Heart left ventricle (tissue), 16 donors: ENCODE measurements around the gene HSPB3. TPM values are rescaled to one million over a fixed set of nuclear protein-coding genes. Genes with fewer than 3 reads are reported as not detected.
"Not testable (repeated sequence)": the region's sequence is repeated elsewhere in the genome, so short reads cannot be mapped to it uniquely, and the experiment has no call there.

Experiments used
- ATAC-seq, 4 donors: fragments of 200-7000 bp; cut with Tn5 transposase; one replicate each; pipeline ENCODE4 v1.9.1; 2020 to 2022; ENCODE audit warnings: moderate library complexity in 4 of 4, mild to moderate bottlenecking in 3 of 4, moderate number of reproducible peaks in 1 of 4
- DNase-seq, 5 donors: peaks; one replicate each; pipeline ENCODE4 v3.0.0-alpha.2; 2020
- H3K27ac ChIP-seq, 12 donors: fragments of 200-600 bp; sonication (generic) in 4 of 12; one replicate each; pipeline versions ENCODE4 v1.5.0 to v1.8.0; 2016 to 2022; ENCODE audit warnings: mild to moderate bottlenecking in 2 of 12
- H3K27me3 ChIP-seq, 9 donors: fragments of 200-600 bp; sonication (generic) in 2 of 9; one replicate each; pipeline versions ENCODE4 v1.5.1 to v1.8.0; 2016 to 2022; ENCODE audit warnings: mild to moderate bottlenecking in 3 of 9
- H3K36me3 ChIP-seq, 9 donors: fragments of 200-600 bp; sonication (generic) in 2 of 9; one replicate each; pipeline versions ENCODE4 v1.5.0 to v1.8.0; 2018 to 2022; ENCODE audit warnings: mild to moderate bottlenecking in 2 of 9
- H3K4me1 ChIP-seq, 12 donors: fragments of 200-600 bp; sonication (generic) in 4 of 12; one replicate each; pipeline versions ENCODE4 v1.5.0 to v1.8.0; 2016 to 2022; ENCODE audit warnings: mild to moderate bottlenecking in 3 of 12
- H3K4me3 ChIP-seq, 12 donors: fragments of 200-600 bp; sonication (generic) in 4 of 12; one replicate each; pipeline versions ENCODE4 v1.5.0 to v1.8.0; 2017 to 2022; ENCODE audit warnings: mild to moderate bottlenecking in 9 of 12, moderate library complexity in 4 of 12
- H3K9me3 ChIP-seq, 12 donors: fragments of 200-600 bp; sonication (generic) in 4 of 12; one replicate each; pipeline versions ENCODE4 v1.5.0 to v1.8.0; 2016 to 2022; ENCODE audit warnings: mild to moderate bottlenecking in 1 of 12
- POLR2A ChIP-seq, 2 donors: fragments of 450-650 bp; IDR thresholded peaks; one replicate each; pipeline ENCODE4 v1.6.1; 2017; ENCODE audit warnings: antibody characterized with exemption in 2 of 2, mild to moderate bottlenecking in 2 of 2, moderate library complexity in 2 of 2
- WGBS, 4 donors: extraction: QIAGEN DNeasy Blood & Tissue Kit in 2 of 4; methylation state at CpG; one replicate each; pipeline versions ENCODE4 v1.1.5 to v1.1.7; 2013 to 2018; 5-methylcytosine and 5-hydroxymethylcytosine counted together
- intact Hi-C, 10 donors: fragments of 100-400 bp; cut with DNase I; formaldehyde crosslinking; loops; one replicate each; pipeline versions ENCODE4 v1.11.1 to v1.14.2; 2022
- polyA plus RNA-seq, 2 donors: library from polyadenylated mRNA; stranded (reverse); fragments of 200-250 nt; gene quantifications; one replicate each; pipeline ENCODE4 v1.2.3, GENCODE V29; 2013
- total RNA-seq, 9 donors: library from RNA; depleted of rRNA in 2 of 9; stranded (reverse); fragments of >200 nt in 2 of 9; fragmentation: NEBNext Ultra II Directional in 3 of 9; extraction: Animal tissue kit (Norgen Biotek cat#: 25700) in 3 of 9; gene quantifications; one replicate each; pipeline versions ENCODE4 v1.1.0 to v1.2.4, GENCODE V29; 2016 to 2023
- TF ChIP-seq, protein P1 (sequence below), 12 donors: fragments of 200-600 bp; sonication (generic) in 4 of 12; IDR thresholded peaks; one replicate each; pipeline versions ENCODE4 v1.5.0 to v1.8.0; 2018 to 2022; ENCODE audit warnings: antibody characterized with exemption in 12 of 12, mild to moderate bottlenecking in 5 of 12
- donor health status: ischemic (EF 13 %, LVEDD 7.1; RV severe dilation, severe dysfunction).
- donor health status: healthy with polysubstance abuse.
- donor health status: DM: no; HTN: yes; CAD: no.
- donor health status: DM: no; HTN: no; CAD: no.
- donor health status: ischemic (EF 25% LVEDD 6.9; RV normal size, moderate dysfunction).
- donor health status: ischemic (EF 25% LVEDD 5.7; RV mildly dilated, moderate dysfunction).
- donor health status: healthy.
- donor health status: DM: yes; HTN: yes; CAD: no.
- donor health status: ischemic (EF 35%, LVEDD 5.7; RV mildly dilated, moderate dysfunction).
- donor health status: nonischemic (EF 11% LVEDD 7.7; RV severe dilation, severe dysfunction).
- donor health status: DM: yes; HTN: yes; CAD: no.
- donor health status: PGD.
- donor health status: ischemic (EF 29% LVEDD 5.4; RV normal size, mild dysfunction).
- donor health status: nonischemic (EF 23%, LVEDD 6.1; RV moderate dilation, normal function).

Gene HSPB3
- total and polyA plus RNA-seq, 11 donors = 125 to 795 (median 317) TPM

DNA sequence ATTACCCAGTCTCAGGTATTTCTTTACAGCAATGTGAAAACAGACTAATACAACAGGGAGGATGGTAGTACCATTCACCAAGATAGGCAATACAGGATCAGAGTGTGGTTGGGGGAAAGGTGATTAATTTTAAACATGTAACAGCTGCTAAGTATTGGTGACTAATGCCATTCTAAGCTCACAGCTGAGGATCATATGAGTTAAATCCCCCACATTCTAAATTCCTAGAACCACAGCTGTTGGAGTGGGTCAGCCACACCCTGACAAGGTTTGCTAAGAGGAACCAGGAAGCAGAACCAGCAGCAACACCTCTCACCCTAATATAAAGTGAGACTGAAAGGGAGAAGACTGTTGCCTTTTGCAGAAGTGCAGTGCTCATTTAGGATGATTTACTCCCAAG lies 24.8 kb downstream of the HSPB3 start:
- H3K4me1 ChIP-seq = peaks cover 0 to 2% (median 0%) of the 10 kb centered on the region in 12 donors
- no peak for TF ChIP-seq POLR2A (IDR thresholded peaks at IDR 0.05)
- TF ChIP-seq, protein P1, sequence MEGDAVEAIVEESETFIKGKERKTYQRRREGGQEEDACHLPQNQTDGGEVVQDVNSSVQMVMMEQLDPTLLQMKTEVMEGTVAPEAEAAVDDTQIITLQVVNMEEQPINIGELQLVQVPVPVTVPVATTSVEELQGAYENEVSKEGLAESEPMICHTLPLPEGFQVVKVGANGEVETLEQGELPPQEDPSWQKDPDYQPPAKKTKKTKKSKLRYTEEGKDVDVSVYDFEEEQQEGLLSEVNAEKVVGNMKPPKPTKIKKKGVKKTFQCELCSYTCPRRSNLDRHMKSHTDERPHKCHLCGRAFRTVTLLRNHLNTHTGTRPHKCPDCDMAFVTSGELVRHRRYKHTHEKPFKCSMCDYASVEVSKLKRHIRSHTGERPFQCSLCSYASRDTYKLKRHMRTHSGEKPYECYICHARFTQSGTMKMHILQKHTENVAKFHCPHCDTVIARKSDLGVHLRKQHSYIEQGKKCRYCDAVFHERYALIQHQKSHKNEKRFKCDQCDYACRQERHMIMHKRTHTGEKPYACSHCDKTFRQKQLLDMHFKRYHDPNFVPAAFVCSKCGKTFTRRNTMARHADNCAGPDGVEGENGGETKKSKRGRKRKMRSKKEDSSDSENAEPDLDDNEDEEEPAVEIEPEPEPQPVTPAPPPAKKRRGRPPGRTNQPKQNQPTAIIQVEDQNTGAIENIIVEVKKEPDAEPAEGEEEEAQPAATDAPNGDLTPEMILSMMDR (IDR thresholded peaks at IDR 0.05) = no peak
- H3K27ac ChIP-seq = no peak overlapping the region
- no peaks in the 10 kb centered on the region for H3K27me3 ChIP-seq
- intact Hi-C loops = loop anchor here in 3 of 10 donors (5.0 to 10.0 kb wide), 4 partner anchors 33 to 228 kb away; partner anchors contain the start of gene ARL15 (in 1 of the 3)
- DNase-seq = no peak
- no peak overlapping the region for H3K4me3 ChIP-seq
- peaks cover 0 to 2% (median 0%) of the 10 kb centered on the region in 12 donors for H3K9me3 ChIP-seq
- ATAC-seq = no peak
- no peaks in the 10 kb centered on the region for H3K36me3 ChIP-seq

DNA sequence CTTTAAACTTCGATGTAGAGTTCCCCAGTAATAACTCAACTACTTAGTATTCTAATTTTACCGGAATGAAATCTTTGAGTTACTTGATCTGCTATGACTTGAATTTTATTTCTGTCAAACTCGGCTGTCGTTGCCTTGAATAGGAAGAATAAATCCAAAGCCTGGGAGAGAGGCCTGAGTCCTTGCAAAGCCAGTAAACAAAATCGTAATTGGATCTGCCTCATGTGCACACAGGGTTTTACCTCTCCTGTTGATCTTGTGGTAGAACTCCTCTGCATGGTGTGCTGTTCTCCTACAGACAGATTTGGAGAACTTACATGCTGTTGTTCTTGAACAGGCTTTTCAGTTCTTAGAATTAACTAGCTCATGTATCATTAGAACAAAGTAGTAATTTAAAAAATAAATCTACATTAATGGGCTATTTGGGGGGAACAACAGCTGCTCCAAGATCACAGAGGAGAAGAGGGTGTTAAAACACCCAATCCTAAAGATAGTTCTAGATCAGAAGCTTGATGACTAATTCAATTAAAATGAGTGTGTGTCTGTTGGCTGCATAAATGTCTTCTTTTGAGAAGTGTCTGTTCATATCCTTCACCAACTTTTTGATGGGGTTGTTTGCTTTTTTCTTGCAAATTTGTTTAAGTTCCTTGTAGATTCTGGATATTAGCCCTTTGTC lies 28.9 kb downstream of the HSPB3 start:
- TF ChIP-seq, protein P1 (IDR thresholded peaks at IDR 0.05) = no peak
- TF ChIP-seq POLR2A (IDR thresholded peaks at IDR 0.05) = no peak
- H3K9me3 ChIP-seq = peaks cover 0 to 3% (median 0%) of the 10 kb centered on the region in 12 donors
- peaks cover 0 to 2% (median 0%) of the 10 kb centered on the region in 12 donors for H3K4me1 ChIP-seq
- 83 to 87% (median 86%) methylated on average over 5 of the region's 5 CpGs for WGBS, 4 donors
- intact Hi-C loops = loop anchor here in 3 of 10 donors (5.0 to 10.0 kb wide), 4 partner anchors 37 to 232 kb away; partner anchors contain the start of gene ARL15 (in 1 of the 3)
- H3K4me3 ChIP-seq = no peak overlapping the region
- H3K36me3 ChIP-seq = no peaks in the 10 kb centered on the region
- H3K27ac ChIP-seq = no peak overlapping the region
- H3K27me3 ChIP-seq = no peaks in the 10 kb centered on the region
- DNase-seq = no peak
- no peak for ATAC-seq

DNA sequence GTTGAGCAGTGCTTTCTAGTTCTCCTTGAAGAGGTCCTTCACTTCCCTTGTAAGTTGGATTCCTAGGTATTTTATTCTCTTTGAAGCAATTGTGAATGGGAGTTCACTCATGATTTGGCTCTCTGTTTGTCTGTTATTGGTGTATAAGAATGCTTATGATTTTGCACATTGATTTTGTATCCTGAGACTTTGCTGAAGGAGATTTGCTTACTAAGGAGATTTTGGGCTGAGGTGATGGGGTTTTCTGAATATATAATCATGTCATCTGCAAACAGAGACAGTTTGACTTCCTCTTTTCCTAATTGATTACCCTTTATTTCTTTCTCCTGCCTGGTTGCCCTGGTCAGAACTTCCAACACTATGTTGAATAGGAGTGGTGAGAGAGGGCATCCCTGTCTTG lies 30.2 kb downstream of the HSPB3 start:
- not testable (repeated sequence) for H3K27me3 ChIP-seq, H3K36me3 ChIP-seq, H3K9me3 ChIP-seq, DNase-seq, H3K4me1 ChIP-seq, H3K4me3 ChIP-seq, H3K27ac ChIP-seq, ATAC-seq
- intact Hi-C loops = loop anchor here in 4 of 10 donors (5.0 to 10.0 kb wide), 5 partner anchors 38 to 233 kb away; partner anchors contain the start of gene ARL15 (in 1 of the 4)

DNA sequence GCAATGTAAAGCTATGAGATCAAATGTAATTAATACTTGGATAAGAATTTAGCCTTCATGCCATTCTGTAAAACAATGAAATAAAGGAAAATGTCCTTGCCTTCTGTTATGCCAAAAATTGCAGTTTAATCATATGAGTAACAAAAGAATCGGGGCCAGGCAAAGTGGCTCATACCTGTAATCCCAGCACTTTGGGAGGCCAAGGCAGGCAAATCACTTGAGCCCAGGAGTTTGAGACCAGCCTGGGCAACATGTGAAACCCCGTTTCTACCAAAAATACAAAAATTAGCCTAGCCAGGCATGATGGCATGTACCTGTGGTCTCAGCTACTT lies 34.1 kb downstream of the HSPB3 start:
- TF ChIP-seq, protein P1 (IDR thresholded peaks at IDR 0.05) = peak in 1 of 12 donors; percentile 6
- DNase-seq, H3K36me3 ChIP-seq, H3K9me3 ChIP-seq, ATAC-seq, H3K27me3 ChIP-seq, H3K4me3 ChIP-seq, H3K27ac ChIP-seq, H3K4me1 ChIP-seq: not testable (repeated sequence)
- intact Hi-C loops = loop anchor here in 4 of 10 donors (2.0 to 10.0 kb wide), 7 partner anchors 42 to 237 kb away; partner anchors contain the start of gene ARL15 (in 1 of the 4)
- 31 to 50% (median 41%) methylated on average over 2 of the region's 2 CpGs for WGBS, 4 donors
